WI38 (cell line): ENCODE data around the gene GNA15.

ENCODE experiments used
- H3K4me3 ChIP-seq: 2 replicates; pipeline ENCODE4 v1.5.1; 2011; ENCODE audit warnings: low read depth, mild to moderate bottlenecking, control low read depth, low read length
- CTCF ChIP-seq: IDR thresholded peaks from 2 replicates; pipeline ENCODE4 v1.5.1; 2012; ENCODE audit warnings: low read depth, mild to moderate bottlenecking, control low read depth, low read length

Gene GNA15

GRCh38 chr19:3119693-3120380 is 16.0 kb upstream of the GNA15 start:
- H3K4me3 ChIP-seq, result no peak overlapping the region
- TF ChIP-seq CTCF, result no peak

GRCh38 chr19:3120611-3121276 is 15.1 kb upstream of the GNA15 start:
- no peak for TF ChIP-seq CTCF
- no peak overlapping the region for H3K4me3 ChIP-seq

- H3K4me3 ChIP-seq, result no peak overlapping the region
- no peak for TF ChIP-seq CTCF
Observed at GRCh38 chr19:3121396-3121795, 14.4 kb upstream of the GNA15 start.

- no peak for TF ChIP-seq CTCF
- H3K4me3 ChIP-seq, result no peak overlapping the region
Observed at GRCh38 chr19:3121821-3122511, 13.9 kb upstream of the GNA15 start.

- no peak overlapping the region for H3K4me3 ChIP-seq
- no peak for TF ChIP-seq CTCF
Observed at GRCh38 chr19:3122512-3122870, 13.3 kb upstream of the GNA15 start.

- no peak for TF ChIP-seq CTCF
Observed at GRCh38 chr19:3123088-3123721, 12.6 kb upstream of the GNA15 start.

More at GRCh38 chr19:3123088-3123721, 12.6 kb upstream of the GNA15 start:
- no peak overlapping the region for H3K4me3 ChIP-seq
